Mucosa of rectum (tissue), 2 donors: ENCODE results near the gene ITGA3.
A peak's percentile ranks its signal among the peaks of the same experiment; 100 is the strongest.

Source experiments
- H3K27ac ChIP-seq, 2 donors: one replicate each; pipeline ENCODE4 v1.7.0; 2013; ENCODE audit warnings: inconsistent platforms in 2 of 2, low read depth in 2 of 2, low read length in 2 of 2
- H3K27me3 ChIP-seq, 2 donors: one replicate each; pipeline ENCODE4 v1.7.0; 2013; ENCODE audit warnings: low read length in 2 of 2; ENCODE audit not compliant: control insufficient read depth in 2 of 2, insufficient read depth in 2 of 2
- H3K36me3 ChIP-seq, 2 donors: one replicate each; pipeline ENCODE4 v1.7.0; 2013; ENCODE audit warnings: low read length in 2 of 2; ENCODE audit not compliant: control insufficient read depth in 2 of 2, insufficient read depth in 2 of 2
- H3K4me1 ChIP-seq, 2 donors: one replicate each; pipeline ENCODE4 v1.7.0; 2013; ENCODE audit warnings: low read length in 2 of 2, mild to moderate bottlenecking in 1 of 2; ENCODE audit not compliant: control insufficient read depth in 2 of 2, insufficient read depth in 2 of 2
- H3K4me3 ChIP-seq, 2 donors: one replicate each; pipeline ENCODE4 v1.7.0; 2013; ENCODE audit warnings: low read length in 2 of 2
- H3K9ac ChIP-seq, 2 donors: one replicate each; pipeline ENCODE4 v1.7.0; 2013; ENCODE audit warnings: low read length in 2 of 2, low read depth in 1 of 2, mild to moderate bottlenecking in 1 of 2
- H3K9me3 ChIP-seq, 2 donors: one replicate each; pipeline ENCODE4 v1.7.0; 2013; ENCODE audit warnings: low read length in 2 of 2; ENCODE audit not compliant: control insufficient read depth in 2 of 2
- donor health status: healthy.
- donor health status: Normal muscosa, but diverticular disease.

Gene ITGA3

DNA sequence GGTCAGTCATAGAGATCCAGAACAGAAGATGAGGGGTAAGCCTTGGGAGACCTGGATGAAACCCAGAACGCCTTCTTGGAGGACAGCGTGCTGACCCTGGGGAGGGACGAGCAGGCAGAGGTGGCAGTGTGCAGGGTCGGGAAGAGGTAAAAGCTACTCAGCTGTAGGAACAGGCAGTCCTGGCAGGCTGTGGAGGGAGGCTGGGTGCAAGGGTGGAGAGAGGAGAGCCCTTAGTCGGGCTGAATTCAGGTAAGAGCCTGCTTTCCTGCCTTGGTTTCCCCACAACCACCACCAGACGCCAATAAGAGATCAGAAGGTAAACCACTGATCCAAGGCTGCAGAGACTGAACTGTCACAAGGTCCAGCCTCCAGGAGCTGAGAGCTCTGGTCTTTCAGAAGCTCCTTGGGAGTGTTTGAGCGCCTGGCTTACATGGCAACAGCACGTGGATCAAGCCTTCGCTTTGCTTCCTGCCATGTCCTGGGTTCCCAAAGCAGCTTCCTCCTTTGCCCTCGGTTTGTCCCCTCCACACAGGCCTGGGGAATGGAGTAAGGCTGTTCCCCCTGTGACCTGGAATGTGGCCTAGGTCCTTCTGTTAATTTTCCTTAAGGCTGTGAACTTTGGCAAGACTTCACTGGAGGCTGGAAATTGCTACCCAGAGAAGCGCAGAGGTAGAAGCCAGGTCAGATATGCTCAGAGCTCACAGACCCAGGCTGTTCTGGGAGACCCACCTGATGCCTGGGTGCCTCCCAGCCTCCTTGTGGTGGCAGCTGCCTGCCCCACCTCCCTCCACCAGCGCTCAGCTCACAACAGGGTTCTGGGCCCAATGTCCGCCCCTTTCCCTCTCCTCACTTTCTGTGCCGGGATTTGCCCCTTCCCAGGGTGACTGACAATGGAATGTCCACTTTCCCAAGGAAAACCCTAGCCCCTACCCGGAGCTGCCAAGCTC lies 35.3 kb downstream of the ITGA3 start:
- Histone ChIP-seq H3K9me3 (no peaks in the 10 kb centered on the region), H3K27ac (no peak overlapping the region), H3K36me3 (peaks cover 14 to 21% of the 10 kb centered on the region in 2 donors), H3K4me3 (no peak overlapping the region), H3K9ac (no peak overlapping the region), H3K27me3 (no peaks in the 10 kb centered on the region), H3K4me1 (peaks cover 12 to 13% of the 10 kb centered on the region in 2 donors)

DNA sequence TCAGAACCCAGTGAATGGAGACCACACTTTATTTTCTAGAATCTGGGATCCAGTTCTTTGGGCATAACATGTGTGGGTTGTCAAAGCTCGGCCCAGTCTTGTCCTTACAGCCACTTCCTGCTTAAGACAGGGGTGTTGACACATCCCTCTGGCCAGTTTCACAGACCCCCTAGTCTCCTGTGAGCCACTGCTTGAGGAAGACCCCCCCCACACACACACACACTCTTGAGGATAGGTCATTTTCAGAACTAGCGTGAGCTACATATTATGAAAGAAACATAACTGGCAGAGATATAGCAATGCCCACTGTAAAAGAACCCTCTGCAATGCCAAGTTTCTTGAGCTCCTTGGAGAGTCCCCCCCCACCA lies 36.0 kb downstream of the ITGA3 start:
- Histone ChIP-seq H3K9ac (no peak overlapping the region), H3K36me3 (peaks cover 14 to 21% of the 10 kb centered on the region in 2 donors), H3K9me3 (no peaks in the 10 kb centered on the region), H3K4me3 (no peak overlapping the region), H3K27me3 (no peaks in the 10 kb centered on the region), H3K4me1 (peaks cover 17 to 19% of the 10 kb centered on the region in 2 donors), H3K27ac (no peak overlapping the region)

DNA sequence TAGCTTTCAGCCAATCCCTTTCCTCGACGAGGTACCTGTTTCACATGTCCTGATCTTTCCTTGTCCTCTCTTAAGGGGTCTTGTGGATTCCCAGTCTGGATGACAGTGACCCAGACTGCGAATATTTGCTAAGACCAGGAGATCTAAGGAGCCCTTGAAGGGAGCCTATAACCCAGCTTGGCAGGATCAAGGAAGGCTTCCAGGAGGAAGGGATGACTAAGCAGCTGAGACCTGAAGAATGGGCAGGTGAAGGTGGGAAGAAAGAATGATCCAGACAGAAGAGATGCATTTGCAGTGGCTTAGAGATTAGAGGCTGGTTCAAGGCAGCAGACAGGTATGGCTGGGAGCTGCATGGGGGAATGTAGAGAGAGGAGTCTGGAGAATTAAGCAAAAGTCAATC lies 37.3 kb downstream of the ITGA3 start:
- Histone ChIP-seq H3K4me3 (no peak overlapping the region), H3K9ac (no peak overlapping the region), H3K27me3 (no peaks in the 10 kb centered on the region), H3K4me1 (peaks cover 26% of the 10 kb centered on the region in 2 donors), H3K36me3 (peaks cover 24 to 26% of the 10 kb centered on the region in 2 donors), H3K9me3 (no peaks in the 10 kb centered on the region), H3K27ac (no peak overlapping the region)

DNA sequence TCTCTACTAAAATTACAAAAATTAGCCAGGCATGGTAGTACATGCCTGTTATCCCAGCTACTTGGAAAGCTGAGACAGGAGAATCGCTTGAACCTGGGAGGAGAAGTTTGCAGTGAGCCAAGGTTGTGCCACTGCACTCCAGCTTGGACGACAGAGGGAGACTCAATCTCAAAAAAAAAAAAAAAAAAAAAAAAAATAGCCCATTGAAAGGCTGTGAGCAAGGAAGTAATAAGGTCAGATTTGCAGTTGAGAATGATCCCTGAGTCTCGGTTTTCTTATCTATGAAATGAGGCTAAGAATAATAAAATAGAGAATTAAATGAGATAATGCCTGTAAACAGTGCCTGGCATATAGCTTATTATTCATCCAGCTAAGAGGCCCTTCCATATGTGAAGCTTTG lies 37.9 kb downstream of the ITGA3 start:
- Histone ChIP-seq H3K4me1 (peaks cover 31 to 32% of the 10 kb centered on the region in 2 donors), H3K36me3 (peaks cover 27 to 29% of the 10 kb centered on the region in 2 donors), H3K9ac (peak overlapping the region in 1 of 2 donors; percentile 66), H3K9me3 (no peaks in the 10 kb centered on the region), H3K27me3 (no peaks in the 10 kb centered on the region), H3K4me3 (no peak overlapping the region), H3K27ac (no peak overlapping the region)

DNA sequence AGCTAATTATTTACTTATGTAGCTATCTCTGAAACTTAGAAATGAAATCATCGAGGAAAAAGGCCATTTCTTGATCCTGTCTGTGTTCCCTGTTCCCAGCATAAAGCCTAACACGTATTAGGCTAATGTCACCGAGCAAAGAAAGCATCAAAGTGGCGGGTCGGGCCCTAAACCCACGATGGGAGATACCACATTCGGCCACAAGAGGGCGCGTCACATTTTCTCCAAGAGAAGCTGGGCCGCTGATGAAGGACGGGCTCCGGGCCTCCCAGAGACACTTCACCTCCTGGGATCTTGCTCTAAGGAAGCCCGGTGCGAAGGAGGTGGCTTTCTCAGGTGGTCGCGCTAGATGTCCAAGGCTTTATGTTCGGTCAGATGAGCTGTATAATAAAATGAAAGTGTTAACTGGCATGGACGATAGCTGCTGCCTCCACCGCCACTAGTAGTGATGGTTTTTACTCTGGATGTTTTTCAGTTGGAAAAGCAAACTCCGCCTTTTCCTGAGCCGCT lies 38.4 kb downstream of the ITGA3 start:
- Histone ChIP-seq H3K27ac (peak overlapping the region; percentile 53 to 84), H3K4me1 (peaks cover 35 to 36% of the 10 kb centered on the region in 2 donors), H3K9ac (peak overlapping the region; percentile 66 to 78)

DNA sequence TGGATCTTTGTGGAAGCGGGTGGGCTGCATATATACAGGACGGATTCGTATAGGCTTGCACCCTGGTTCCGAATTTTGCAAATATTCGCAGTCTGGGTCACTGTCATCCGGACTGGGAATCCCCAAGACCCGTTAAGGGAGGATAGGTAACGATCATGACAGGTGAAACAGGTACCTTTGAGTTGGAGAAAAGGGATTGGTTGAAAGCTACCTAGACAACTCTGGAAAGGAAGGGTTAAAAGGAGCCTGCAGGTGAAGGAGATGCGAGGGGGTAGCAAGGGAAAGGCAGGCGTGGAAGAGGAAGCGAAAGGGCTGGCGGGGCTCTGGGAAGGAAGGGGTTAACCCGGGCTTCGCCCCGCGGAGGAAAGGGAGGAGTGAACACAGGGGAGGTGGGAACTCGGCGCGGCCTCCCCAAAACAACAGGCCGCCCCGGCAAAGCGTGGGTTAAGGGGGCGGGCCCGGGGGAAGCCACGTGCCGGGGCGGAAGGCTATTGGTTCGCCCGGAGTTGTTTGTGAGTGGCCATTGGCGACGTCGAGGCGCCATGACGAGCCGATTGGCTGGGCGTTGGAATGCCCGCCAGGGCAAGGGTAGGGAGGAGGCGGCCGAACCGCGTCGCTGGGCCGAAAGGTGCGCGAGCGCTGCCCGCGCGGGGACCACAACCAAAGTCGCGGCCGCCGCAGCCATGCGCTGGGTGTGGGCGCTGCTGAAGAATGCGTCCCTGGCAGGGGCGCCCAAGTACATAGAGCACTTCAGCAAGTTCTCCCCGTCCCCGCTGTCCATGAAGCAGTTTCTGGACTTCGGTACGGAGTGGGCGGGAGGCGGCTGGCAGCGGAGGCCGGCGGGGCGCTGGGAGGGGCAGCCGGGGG lies 39.1 kb downstream of the ITGA3 start, which contains the start of gene PDK2:
Gene PDK2 (plus strand): TSS at position 599 of the 867 bp plus-strand sequence. CDS start 85 bp downstream, at position 684.
- Histone ChIP-seq H3K36me3 (peaks cover 19 to 24% of the 10 kb centered on the region in 2 donors), H3K27ac (peak within 1 kb of the TSS; percentile 74 to 84), H3K4me3 (peak within 1 kb of the TSS; percentile 84 to 96), H3K4me1 (peaks cover 39 to 40% of the 10 kb centered on the region in 2 donors), H3K27me3 (no peaks in the 10 kb centered on the region), H3K9ac (peak within 1 kb of the TSS; percentile 87 to 95), H3K9me3 (no peaks in the 10 kb centered on the region)

More for the DNA sequence above, 38.4 kb downstream of the ITGA3 start:
- no peaks in the 10 kb centered on the region for H3K27me3 ChIP-seq
- H3K9me3 ChIP-seq, result no peaks in the 10 kb centered on the region
- H3K36me3 ChIP-seq, result peaks cover 25 to 27% of the 10 kb centered on the region in 2 donors
- peak overlapping the region; percentile 84 to 96 for H3K4me3 ChIP-seq

DNA sequence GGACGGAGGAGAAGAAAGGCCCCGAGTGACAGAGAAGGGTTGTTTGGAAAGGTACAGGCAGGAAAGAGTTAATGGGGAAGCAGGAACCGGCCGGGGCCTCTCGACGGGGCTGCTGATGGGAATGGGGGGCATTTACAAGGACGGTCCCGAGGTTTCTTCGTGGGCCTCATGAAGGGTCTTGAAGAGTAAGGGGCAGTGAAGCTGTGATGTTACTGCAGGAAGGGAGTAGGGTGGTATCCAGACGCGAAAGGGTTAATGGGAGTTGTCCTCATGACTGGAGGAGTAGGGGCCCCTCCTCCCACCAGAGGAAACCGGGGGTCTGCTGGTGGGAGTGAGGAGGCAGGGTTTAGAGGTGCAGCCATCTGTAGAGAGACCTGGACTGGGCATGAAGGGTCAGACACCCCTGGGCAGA lies 39.7 kb downstream of the ITGA3 start:
- Histone ChIP-seq H3K27ac (peak overlapping the region; percentile 74 to 84), H3K9ac (peak overlapping the region; percentile 87 to 95), H3K9me3 (no peaks in the 10 kb centered on the region), H3K4me3 (peak overlapping the region; percentile 84 to 96), H3K36me3 (peaks cover 19 to 25% of the 10 kb centered on the region in 2 donors), H3K27me3 (no peaks in the 10 kb centered on the region), H3K4me1 (peaks cover 45 to 46% of the 10 kb centered on the region in 2 donors)

DNA sequence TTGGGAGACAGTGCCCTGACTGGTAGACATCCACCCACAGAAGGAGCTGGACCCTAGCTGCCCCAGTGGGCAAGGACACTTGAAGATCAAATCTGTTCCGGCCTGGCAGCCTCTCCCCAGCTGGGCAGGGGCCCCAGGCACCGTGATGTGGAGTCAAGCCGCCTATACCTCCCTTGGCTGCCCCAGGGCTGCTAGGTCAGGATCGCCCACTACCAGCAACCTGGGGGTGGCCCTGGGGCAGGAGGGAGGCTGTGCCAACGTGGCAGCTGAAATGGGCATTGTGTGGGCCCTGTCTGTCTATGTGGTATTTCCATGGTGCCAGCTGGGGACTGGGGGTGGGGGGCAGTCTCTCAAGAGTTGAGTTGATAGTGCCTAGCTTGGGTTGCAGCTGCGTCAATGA lies 40.2 kb downstream of the ITGA3 start:
- peaks cover 19 to 25% of the 10 kb centered on the region in 2 donors for H3K36me3 ChIP-seq
- H3K9me3 ChIP-seq, result no peaks in the 10 kb centered on the region
- H3K27ac ChIP-seq, result peak overlapping the region; percentile 74 to 84
- peak overlapping the region; percentile 87 to 95 for H3K9ac ChIP-seq
- H3K27me3 ChIP-seq, result no peaks in the 10 kb centered on the region
- peak overlapping the region; percentile 84 to 96 for H3K4me3 ChIP-seq
- H3K4me1 ChIP-seq, result peaks cover 50 to 51% of the 10 kb centered on the region in 2 donors

DNA sequence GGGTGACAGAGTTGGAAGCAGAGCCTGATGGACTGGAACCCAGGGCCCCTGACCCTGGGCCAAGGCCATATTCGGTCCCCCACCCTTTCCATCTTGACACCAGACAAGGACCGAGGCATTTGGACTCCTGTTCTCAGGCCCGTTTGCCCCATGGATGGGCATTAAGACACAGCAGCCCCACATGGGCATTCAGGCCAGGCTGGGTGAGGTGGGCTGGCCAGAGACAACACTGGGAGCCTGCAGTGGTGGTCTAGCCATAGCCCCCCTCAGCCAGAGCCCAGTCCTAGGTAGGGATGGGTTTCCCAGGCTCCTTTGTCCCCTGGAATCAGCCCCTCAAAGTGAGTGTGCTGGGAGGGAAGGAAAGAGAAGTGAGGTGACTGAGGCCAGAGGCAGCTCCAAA lies 40.8 kb downstream of the ITGA3 start:
- peaks cover 56 to 57% of the 10 kb centered on the region in 2 donors for H3K4me1 ChIP-seq
- H3K4me3 ChIP-seq, result peak overlapping the region in 1 of 2 donors; percentile 84
- no peaks in the 10 kb centered on the region for H3K9me3 ChIP-seq
- no peak overlapping the region for H3K27ac ChIP-seq
- H3K36me3 ChIP-seq, result peaks cover 19 to 25% of the 10 kb centered on the region in 2 donors
- H3K9ac ChIP-seq, result peak overlapping the region in 1 of 2 donors; percentile 87
- no peaks in the 10 kb centered on the region for H3K27me3 ChIP-seq
